Fibroblast of lung (primary cell): Measurements from ENCODE around the gene HBP1. TPM values are rescaled to one million over a fixed set of nuclear protein-coding genes. Genes with fewer than 3 reads are reported as not detected.

Source experiments
- DNase-seq, 2 donors: peaks; one replicate each; pipeline versions ENCODE4 v3.0.0 to v3.0.0-alpha.2; 2010; ENCODE audit warnings: low read depth in 2 of 2
- H2AFZ ChIP-seq: 2 replicates; pipeline ENCODE4 v1.5.1; 2012; ENCODE audit warnings: low read length, control low read depth, inconsistent platforms
- H3K27ac ChIP-seq: 2 replicates; pipeline ENCODE4 v1.5.1; 2011; ENCODE audit warnings: low read length, control low read depth; ENCODE audit not compliant: insufficient read depth
- H3K27me3 ChIP-seq: 2 replicates; pipeline ENCODE4 v1.5.1; 2011; ENCODE audit warnings: mild to moderate bottlenecking, low read length; ENCODE audit not compliant: control insufficient read depth, insufficient read depth
- H3K36me3 ChIP-seq: 2 replicates; pipeline ENCODE4 v1.5.1; 2011; ENCODE audit warnings: low read length; ENCODE audit not compliant: control insufficient read depth, insufficient read depth
- H3K4me1 ChIP-seq: 2 replicates; pipeline ENCODE4 v1.5.1; 2011; ENCODE audit warnings: low read length; ENCODE audit not compliant: control insufficient read depth, insufficient read depth; ENCODE audit errors: extremely low read depth
- H3K4me2 ChIP-seq: 2 replicates; pipeline ENCODE4 v1.5.1; 2011; ENCODE audit warnings: low read length, control low read depth; ENCODE audit not compliant: insufficient read depth; ENCODE audit errors: extremely low read depth
- H3K4me3 ChIP-seq, 4 experiments: fragments of 200-600 bp in 1 of 4; sonication (generic) in 1 of 4; replicated peaks in 1 of 4; 2 replicates each; pipeline ENCODE4 v1.5.1; 2011 to 2016; ENCODE audit warnings: low read length in 4 of 4, low read depth in 3 of 4, mild to moderate bottlenecking in 3 of 4, control low read depth in 2 of 4, inconsistent platforms in 1 of 4, mixed read lengths in 1 of 4; ENCODE audit not compliant: insufficient read depth in 1 of 4; ENCODE audit errors: control extremely low read depth in 1 of 4
- H3K79me2 ChIP-seq: 2 replicates; pipeline ENCODE4 v1.5.1; 2012; ENCODE audit warnings: mild to moderate bottlenecking, low read length, inconsistent platforms; ENCODE audit not compliant: control insufficient read depth, insufficient read depth
- H3K9ac ChIP-seq: 2 replicates; pipeline ENCODE4 v1.5.1; 2011; ENCODE audit warnings: mild to moderate bottlenecking, low read length, control low read depth; ENCODE audit not compliant: insufficient read depth
- H3K9me3 ChIP-seq: 2 replicates; pipeline ENCODE4 v1.5.1; 2012; ENCODE audit warnings: low read depth, low read length; ENCODE audit not compliant: control insufficient read depth, insufficient read depth
- H4K20me1 ChIP-seq: 2 replicates; pipeline ENCODE4 v1.5.1; 2011; ENCODE audit warnings: low read length; ENCODE audit not compliant: control insufficient read depth, insufficient read depth; ENCODE audit errors: extremely low read depth
- CTCF ChIP-seq, 2 donors: IDR thresholded peaks in 1 of 2; conservative IDR thresholded peaks in 1 of 2; 1 replicate in 1 of 2; 2 replicates in 1 of 2; pipeline ENCODE4 v1.5.1; 2011 to 2012; ENCODE audit warnings: low read length in 2 of 2, control low read depth in 1 of 2, inconsistent platforms in 1 of 2, low read depth in 1 of 2, mild to moderate bottlenecking in 1 of 2
- EZH2 ChIP-seq: IDR thresholded peaks from 2 replicates; pipeline ENCODE4 v1.5.1; 2012; ENCODE audit warnings: low read length, control low read depth, mild to moderate bottlenecking; ENCODE audit errors: missing control alignments
- polyA plus RNA-seq, 2 donors: library from polyadenylated mRNA; depleted of rRNA in 1 of 2; stranded (reverse) in 1 of 2; unstranded in 1 of 2; fragments of >200 nt; gene quantifications; 2 replicates each; pipeline ENCODE4 v1.2.1, GENCODE V29; 2011 to 2012; ENCODE audit warnings: missing spikeins in 1 of 2
- total RNA-seq: library from RNA; depleted of rRNA; stranded (reverse); fragments of >200 nt; gene quantifications from 2 replicates; pipeline ENCODE4 v1.2.1, GENCODE V29; 2014

HBP1 gene
- total and polyA plus RNA-seq, 2 donors (not counting 1 experiment from before 2014, with no cell fraction given), result 72.9 to 122 TPM

GRCh38 chr7:107224374-107225223 lies 55.8 kb downstream of the HBP1 start:
- Histone ChIP-seq H3K27me3 (no peaks in the 10 kb centered on the region), H3K9ac (no peak overlapping the region), H3K4me1 (no peaks in the 10 kb centered on the region), H3K4me2 (no peak overlapping the region), H3K9me3 (no peaks in the 10 kb centered on the region), H4K20me1 (no peaks in the 10 kb centered on the region), H3K27ac (no peak overlapping the region), H3K4me3 (no peak overlapping the region), H3K36me3 (no peaks in the 10 kb centered on the region), H2AFZ (no peak overlapping the region), H3K79me2 (no peaks in the 10 kb centered on the region)
- TF ChIP-seq EZH2 (no peak), CTCF (conservative IDR thresholded peaks at IDR 0.05 in 1 of 2, IDR thresholded peaks at IDR 0.05 in 1 of 2; ENCODE audit: low read depth in 1 of 2, low read length in 2 of 2) (no peak)
- DNase-seq, result no peak

GRCh38 chr7:107228291-107228690 lies 59.5 kb downstream of the HBP1 start:
- no peak overlapping the region for H3K27ac ChIP-seq
- no peak for TF ChIP-seq CTCF (conservative IDR thresholded peaks at IDR 0.05 in 1 of 2, IDR thresholded peaks at IDR 0.05 in 1 of 2; ENCODE audit: low read depth in 1 of 2, low read length in 2 of 2)
- no peak for TF ChIP-seq EZH2
- H2AFZ ChIP-seq, result no peak overlapping the region
- DNase-seq, result no peak
- H3K36me3 ChIP-seq, result no peaks in the 10 kb centered on the region
- H4K20me1 ChIP-seq, result no peaks in the 10 kb centered on the region
- H3K79me2 ChIP-seq, result no peaks in the 10 kb centered on the region
- H3K4me2 ChIP-seq, result no peak overlapping the region
- peaks cover 2% of the 10 kb centered on the region for H3K4me1 ChIP-seq
- no peaks in the 10 kb centered on the region for H3K27me3 ChIP-seq
- H3K4me3 ChIP-seq, result no peak overlapping the region
- no peaks in the 10 kb centered on the region for H3K9me3 ChIP-seq
- no peak overlapping the region for H3K9ac ChIP-seq

- DNase-seq, result peak; percentile 20 to 48
- Histone ChIP-seq H3K27me3 (no peaks in the 10 kb centered on the region), H2AFZ (no peak overlapping the region), H4K20me1 (no peaks in the 10 kb centered on the region), H3K4me3 (no peak overlapping the region), H3K27ac (no peak overlapping the region), H3K36me3 (no peaks in the 10 kb centered on the region), H3K9me3 (no peaks in the 10 kb centered on the region), H3K9ac (no peak overlapping the region), H3K4me1 (peaks cover 2% of the 10 kb centered on the region), H3K4me2 (no peak overlapping the region), H3K79me2 (no peaks in the 10 kb centered on the region)
- TF ChIP-seq CTCF (conservative IDR thresholded peaks at IDR 0.05 in 1 of 2, IDR thresholded peaks at IDR 0.05 in 1 of 2; ENCODE audit: low read depth in 1 of 2, low read length in 2 of 2) (no peak), EZH2 (no peak)
Measured at GRCh38 chr7:107230334-107230733, 61.5 kb downstream of the HBP1 start.
